ENCODE results near the gene FCAMR. TPM values are rescaled to one million over a fixed set of nuclear protein-coding genes. Genes with fewer than 3 reads are reported as not detected.

FCAMR gene
- total RNA-seq, 4 donors from 2014 or later = not detected

GRCh38 chr1:207010726-207011125 is 40.5 kb upstream of the FCAMR start:
- H3K36me3 ChIP-seq = no peaks in the 10 kb centered on the region
- H3K27ac ChIP-seq = no peak overlapping the region
- H3K4me3 ChIP-seq = no peak overlapping the region
- intact Hi-C loops (cut with DNase I; ENCODE audit: low total_unique reads) (no loop called here), in situ Hi-C loops (cut with MboI; ENCODE audit: low sequenced_read_pairs in 4 of 4) (no loop called here)
- ATAC-seq (no peak), DNase-seq (no peak)
- no peak for TF ChIP-seq POLR2A (IDR thresholded peaks at IDR 0.05)
- TF ChIP-seq, protein P1, sequence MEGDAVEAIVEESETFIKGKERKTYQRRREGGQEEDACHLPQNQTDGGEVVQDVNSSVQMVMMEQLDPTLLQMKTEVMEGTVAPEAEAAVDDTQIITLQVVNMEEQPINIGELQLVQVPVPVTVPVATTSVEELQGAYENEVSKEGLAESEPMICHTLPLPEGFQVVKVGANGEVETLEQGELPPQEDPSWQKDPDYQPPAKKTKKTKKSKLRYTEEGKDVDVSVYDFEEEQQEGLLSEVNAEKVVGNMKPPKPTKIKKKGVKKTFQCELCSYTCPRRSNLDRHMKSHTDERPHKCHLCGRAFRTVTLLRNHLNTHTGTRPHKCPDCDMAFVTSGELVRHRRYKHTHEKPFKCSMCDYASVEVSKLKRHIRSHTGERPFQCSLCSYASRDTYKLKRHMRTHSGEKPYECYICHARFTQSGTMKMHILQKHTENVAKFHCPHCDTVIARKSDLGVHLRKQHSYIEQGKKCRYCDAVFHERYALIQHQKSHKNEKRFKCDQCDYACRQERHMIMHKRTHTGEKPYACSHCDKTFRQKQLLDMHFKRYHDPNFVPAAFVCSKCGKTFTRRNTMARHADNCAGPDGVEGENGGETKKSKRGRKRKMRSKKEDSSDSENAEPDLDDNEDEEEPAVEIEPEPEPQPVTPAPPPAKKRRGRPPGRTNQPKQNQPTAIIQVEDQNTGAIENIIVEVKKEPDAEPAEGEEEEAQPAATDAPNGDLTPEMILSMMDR (IDR thresholded peaks at IDR 0.05 in 4 of 5, conservative IDR thresholded peaks at IDR 0.05 in 1 of 5) = no peak
- H3K4me1 ChIP-seq = no peaks in the 10 kb centered on the region
- H3K27me3 ChIP-seq = no peaks in the 10 kb centered on the region
- no peaks in the 10 kb centered on the region for H3K9me3 ChIP-seq

DNA sequence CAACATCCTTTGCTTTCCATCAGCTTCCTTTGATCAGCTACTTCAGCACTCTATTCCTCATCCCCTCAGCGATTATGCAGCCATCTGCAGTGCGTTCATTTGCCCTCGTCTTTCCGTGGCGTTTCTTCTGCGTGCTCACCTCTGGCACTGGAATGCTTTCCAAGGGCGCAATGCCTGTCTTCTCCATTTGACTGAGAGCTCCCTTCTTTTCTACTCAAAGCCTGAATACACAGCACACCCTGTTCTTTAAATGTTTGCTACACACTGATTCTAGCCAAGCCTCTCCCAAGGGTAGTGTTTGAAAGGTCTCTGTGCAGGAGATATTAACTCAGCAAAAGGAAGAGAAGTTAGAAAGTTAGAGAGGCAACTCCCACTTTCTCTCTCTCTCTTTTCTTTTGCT is 39.7 kb upstream of the FCAMR start:
- TF ChIP-seq POLR2A (IDR thresholded peaks at IDR 0.05) = no peak
- TF ChIP-seq, protein P1 (IDR thresholded peaks at IDR 0.05 in 4 of 5, conservative IDR thresholded peaks at IDR 0.05 in 1 of 5) = no peak
- Histone ChIP-seq H3K4me1 (no peaks in the 10 kb centered on the region), H3K36me3 (no peaks in the 10 kb centered on the region), H3K27me3 (no peaks in the 10 kb centered on the region), H3K9me3 (no peaks in the 10 kb centered on the region), H3K27ac (no peak overlapping the region), H3K4me3 (no peak overlapping the region)
- intact Hi-C loops (cut with DNase I; ENCODE audit: low total_unique reads) (no loop called here), in situ Hi-C loops (cut with MboI; ENCODE audit: low sequenced_read_pairs in 4 of 4) (no loop called here)
- ATAC-seq (no peak), DNase-seq (no peak)

DNA sequence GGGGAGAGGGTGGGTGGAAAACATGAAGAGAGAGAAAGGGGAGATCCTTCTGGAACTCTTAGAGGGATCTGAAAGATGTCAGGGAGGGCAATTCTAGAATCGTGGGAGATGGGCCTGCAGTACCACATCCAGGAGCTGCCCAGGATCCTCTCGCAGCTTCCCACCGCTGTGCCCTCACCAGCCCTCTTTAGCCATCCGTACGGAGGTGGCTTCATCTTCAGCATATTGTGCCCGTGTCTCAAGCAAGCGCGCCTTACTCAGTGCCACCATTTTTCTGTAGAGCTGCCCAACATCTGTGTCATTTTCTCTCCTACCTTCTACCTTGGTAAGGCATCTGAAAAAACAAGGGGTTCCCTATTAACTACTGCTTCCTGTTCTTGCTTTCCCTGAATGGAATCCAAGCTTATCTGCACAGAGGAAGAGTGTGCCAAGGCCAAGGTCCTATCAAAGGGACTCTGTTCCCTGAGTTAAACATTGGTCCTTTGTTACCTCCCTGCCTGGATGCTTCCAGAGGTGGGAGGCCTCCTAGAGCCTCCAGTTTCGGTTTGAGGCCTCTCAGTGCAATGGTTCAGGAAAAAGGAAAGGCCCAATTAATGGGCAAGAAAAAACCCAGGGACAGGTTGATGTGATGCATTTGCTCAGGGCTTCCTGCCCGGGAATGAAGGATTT is 39.1 kb upstream of the FCAMR start:
- H3K4me1 ChIP-seq = no peaks in the 10 kb centered on the region
- no peaks in the 10 kb centered on the region for H3K27me3 ChIP-seq
- H3K9me3 ChIP-seq = no peaks in the 10 kb centered on the region
- TF ChIP-seq, protein P1 (IDR thresholded peaks at IDR 0.05 in 4 of 5, conservative IDR thresholded peaks at IDR 0.05 in 1 of 5) = no peak
- TF ChIP-seq POLR2A (IDR thresholded peaks at IDR 0.05) = no peak
- no peak overlapping the region for H3K27ac ChIP-seq
- H3K4me3 ChIP-seq = no peak overlapping the region
- no peak for ATAC-seq
- no peak for DNase-seq
- intact Hi-C loops (cut with DNase I; ENCODE audit: low total_unique reads) = no loop called here
- in situ Hi-C loops (cut with MboI; ENCODE audit: low sequenced_read_pairs in 4 of 4) = no loop called here
- no peaks in the 10 kb centered on the region for H3K36me3 ChIP-seq

- in situ Hi-C loops (cut with MboI; ENCODE audit: low sequenced_read_pairs in 4 of 4) = no loop called here
- H3K4me1 ChIP-seq = no peaks in the 10 kb centered on the region
- no peaks in the 10 kb centered on the region for H3K9me3 ChIP-seq
- no peaks in the 10 kb centered on the region for H3K36me3 ChIP-seq
- ATAC-seq (no peak), DNase-seq (no peak)
- H3K4me3 ChIP-seq = no peak overlapping the region
- intact Hi-C loops (cut with DNase I; ENCODE audit: low total_unique reads) = no loop called here
- H3K27me3 ChIP-seq = no peaks in the 10 kb centered on the region
- H3K27ac ChIP-seq = no peak overlapping the region
- no peak for TF ChIP-seq POLR2A (IDR thresholded peaks at IDR 0.05)
- TF ChIP-seq, protein P1 (IDR thresholded peaks at IDR 0.05 in 4 of 5, conservative IDR thresholded peaks at IDR 0.05 in 1 of 5) = no peak
These were observed 37.2 kb upstream of the FCAMR start for GRCh38 chr1:207007352-207008033.

Measured in gastrocnemius medialis (tissue), 4 donors.